H1 (cell line): ENCODE data around the gene CFAP53. TPM values are rescaled to one million over a fixed set of nuclear protein-coding genes. Genes with fewer than 3 reads are reported as not detected.

ENCODE experiments used
- CTCF ChIA-PET: fragments of 300-600 bp; sonication (Branson Sonifier 250); formaldehyde crosslinking; loops from one replicate; lab custom pipeline; 2021; ENCODE audit not compliant: partially characterized antibody; lab: Charles Lee
- POLR2A ChIA-PET: fragments of 300-600 bp; sonication (Branson Sonifier 250); formaldehyde crosslinking; loops from one replicate; lab custom pipeline; 2021; ENCODE audit warnings: inconsistent platforms; ENCODE audit not compliant: partially characterized antibody; lab: Charles Lee
- DNase-seq, 2 experiments: peaks; one replicate each; pipeline versions ENCODE4 v3.0.0 to v3.0.0-alpha.2; 2010 to 2022; ENCODE audit warnings: low spot score in 2 of 2, low read depth in 1 of 2, mixed read lengths in 1 of 2
- FAIRE-seq: peaks from 2 replicates; lab custom pipeline; 2011; peaks lifted over from hg19 to GRCh38; lab: Jason Lieb, UNC
- H2AFZ ChIP-seq: 2 replicates; pipeline ENCODE4 v1.8.1; 2012; ENCODE audit warnings: low read length, inconsistent platforms
- H2AK5ac ChIP-seq: 2 replicates; pipeline ENCODE4 v1.6.1; 2013; ENCODE audit warnings: low read depth, low read length
- H2BK120ac ChIP-seq: replicated peaks from 2 replicates; pipeline ENCODE3; 2013; ENCODE audit warnings: low read depth, low read length, inconsistent platforms
- H2BK12ac ChIP-seq: 2 replicates; pipeline ENCODE4 v1.6.1; 2013; ENCODE audit warnings: low read depth, low read length
- H2BK15ac ChIP-seq: 2 replicates; pipeline ENCODE4 v1.6.1; 2013; ENCODE audit warnings: low read length
- H2BK20ac ChIP-seq: 2 replicates; pipeline ENCODE4 v1.6.1; 2013; ENCODE audit warnings: low read length
- H2BK5ac ChIP-seq: 2 replicates; pipeline ENCODE4 v1.6.1; 2013; ENCODE audit warnings: low read depth, low read length
- H3K14ac ChIP-seq: 2 replicates; pipeline ENCODE4 v1.6.1; 2013; ENCODE audit warnings: inconsistent platforms; ENCODE audit not compliant: insufficient read length
- H3K18ac ChIP-seq: 2 replicates; pipeline ENCODE4 v1.6.1; 2013; ENCODE audit warnings: low read length; ENCODE audit errors: extremely low read depth
- H3K23ac ChIP-seq: 2 replicates; pipeline ENCODE4 v1.6.1; 2013; ENCODE audit warnings: inconsistent platforms; ENCODE audit not compliant: insufficient read length
- H3K23me2 ChIP-seq: 2 replicates; pipeline ENCODE4 v1.6.1; 2013; ENCODE audit warnings: low read depth, low read length
- H3K27ac ChIP-seq: 2 replicates; pipeline ENCODE4 v1.6.1; 2011; ENCODE audit warnings: low read depth, low read length, inconsistent platforms
- H3K27me3 ChIP-seq, 4 experiments: replicated peaks in 1 of 4; 1 replicate in 1 of 4; 2 replicates in 3 of 4; pipeline versions ENCODE4 v1.6.1 to v1.8.1; 2011 to 2013; ENCODE audit warnings: low read length in 3 of 4, mild to moderate bottlenecking in 3 of 4, inconsistent platforms in 2 of 4, mixed read lengths in 2 of 4, moderate library complexity in 1 of 4; ENCODE audit not compliant: control insufficient read depth in 3 of 4, insufficient read depth in 3 of 4; ENCODE audit errors: extremely low read depth in 1 of 4
- H3K36me3 ChIP-seq, 4 experiments: 2 replicates each; pipeline versions ENCODE4 v1.6.1 to v1.8.1; 2011 to 2013; ENCODE audit warnings: mild to moderate bottlenecking in 4 of 4, low read length in 3 of 4, moderate library complexity in 2 of 4, control low read depth in 1 of 4, inconsistent platforms in 1 of 4; ENCODE audit not compliant: insufficient read depth in 4 of 4, control insufficient read depth in 2 of 4
- H3K4ac ChIP-seq: replicated peaks from 2 replicates; pipeline ENCODE3; 2013; ENCODE audit warnings: low read length, low read depth, mixed read lengths, inconsistent platforms; ENCODE audit not compliant: insufficient read length
- H3K4me1 ChIP-seq, 4 experiments: replicated peaks in 1 of 4; 1 replicate in 1 of 4; 2 replicates in 3 of 4; pipeline versions ENCODE4 v1.6.1 to v1.8.1; 2011 to 2013; ENCODE audit warnings: low read length in 3 of 4, inconsistent platforms in 2 of 4, mixed read lengths in 1 of 4; ENCODE audit not compliant: insufficient read depth in 4 of 4, control insufficient read depth in 3 of 4
- H3K4me2 ChIP-seq, 2 experiments: 2 replicates each; pipeline versions ENCODE4 v1.6.1 to v1.8.1; 2011 to 2013; ENCODE audit warnings: low read depth in 2 of 2, low read length in 2 of 2, control low read depth in 1 of 2, inconsistent platforms in 1 of 2, mild to moderate bottlenecking in 1 of 2; ENCODE audit not compliant: insufficient read depth in 1 of 2
- H3K4me3 ChIP-seq, 4 experiments: fragments of 200-600, 300-600 bp in 1 of 4; sonication (generic), shearing (Covaris generic), sonication (Bioruptor Twin) in 1 of 4; 2 replicates each; pipeline versions ENCODE4 v1.5.1 to v1.8.1; 2011 to 2016; ENCODE audit warnings: low read length in 4 of 4, low read depth in 3 of 4, control low read depth in 2 of 4, inconsistent platforms in 2 of 4, mild to moderate bottlenecking in 2 of 4, mixed read lengths in 1 of 4, moderate library complexity in 1 of 4; ENCODE audit not compliant: insufficient read depth in 2 of 4; ENCODE audit errors: extremely low read depth in 1 of 4
- H3K56ac ChIP-seq: replicated peaks from 2 replicates; pipeline ENCODE3; 2013; ENCODE audit warnings: low read depth, mild to moderate bottlenecking, mixed read lengths, low read length, inconsistent platforms; ENCODE audit not compliant: insufficient read length
- H3K79me1 ChIP-seq: 2 replicates; pipeline ENCODE4 v1.6.1; 2013; ENCODE audit warnings: low read depth, low read length, control low read depth
- H3K79me2 ChIP-seq, 2 experiments: 2 replicates each; pipeline versions ENCODE4 v1.6.1 to v1.8.1; 2012 to 2013; ENCODE audit warnings: low read length in 2 of 2, mild to moderate bottlenecking in 2 of 2, inconsistent platforms in 1 of 2; ENCODE audit not compliant: insufficient read depth in 2 of 2, control insufficient read depth in 1 of 2
- H3K9ac ChIP-seq, 4 experiments: replicated peaks in 1 of 4; 1 replicate in 1 of 4; 2 replicates in 3 of 4; pipeline versions ENCODE4 v1.6.1 to v1.8.1; 2011 to 2013; ENCODE audit warnings: low read depth in 3 of 4, low read length in 3 of 4, control low read depth in 2 of 4, mild to moderate bottlenecking in 2 of 4, moderate library complexity in 2 of 4, inconsistent platforms in 1 of 4; ENCODE audit errors: extremely low read depth in 1 of 4
- H3K9me3 ChIP-seq, 2 experiments: 2 replicates each; pipeline versions ENCODE4 v1.6.1 to v1.8.1; 2012 to 2013; ENCODE audit warnings: mild to moderate bottlenecking in 2 of 2, moderate library complexity in 2 of 2, control low read depth in 1 of 2, inconsistent platforms in 1 of 2, low read depth in 1 of 2, low read length in 1 of 2, mixed read lengths in 1 of 2; ENCODE audit not compliant: insufficient read depth in 2 of 2
- H4K20me1 ChIP-seq, 2 experiments: replicated peaks in 1 of 2; 2 replicates each; pipeline versions ENCODE3 to v1.8.1; 2011 to 2013; ENCODE audit warnings: inconsistent platforms in 2 of 2, low read length in 2 of 2, mild to moderate bottlenecking in 1 of 2; ENCODE audit not compliant: insufficient read depth in 2 of 2, control insufficient read depth in 1 of 2
- H4K5ac ChIP-seq: 2 replicates; pipeline ENCODE4 v1.6.1; 2013; ENCODE audit warnings: low read length, low read depth, mixed read lengths, inconsistent platforms; ENCODE audit not compliant: insufficient read length
- H4K8ac ChIP-seq: 2 replicates; pipeline ENCODE4 v1.8.0; 2013; ENCODE audit warnings: mild to moderate bottlenecking, moderate library complexity, low read length, inconsistent platforms; ENCODE audit not compliant: insufficient read depth; ENCODE audit errors: extremely low read depth
- H4K91ac ChIP-seq: replicated peaks from 2 replicates; pipeline ENCODE3; 2013; ENCODE audit warnings: low read length, mixed read lengths, inconsistent platforms; ENCODE audit not compliant: insufficient read length
- ASH2L ChIP-seq: fragments of 200-600, 300-600 bp; sonication (generic); IDR thresholded peaks from one replicate; pipeline ENCODE4 v1.7.1; 2017; ENCODE audit warnings: low read length
- CBX5 ChIP-seq: fragments of 300-800, 300-1000 bp; sonication (generic); IDR thresholded peaks from 2 replicates; pipeline ENCODE4 v1.7.1; 2016; ENCODE audit warnings: antibody characterized with exemption, low read length, low read depth
- CHD1 ChIP-seq: IDR thresholded peaks from 2 replicates; pipeline ENCODE4 v1.6.1; 2012; ENCODE audit warnings: low read depth, low read length, improper control_type of control experiment
- FOSL1 ChIP-seq: IDR thresholded peaks from 2 replicates; pipeline ENCODE4 v1.6.1; 2011; ENCODE audit warnings: mild to moderate bottlenecking, low read depth, low read length, moderate library complexity; ENCODE audit not compliant: insufficient read depth
- JUND ChIP-seq: IDR thresholded peaks from 2 replicates; pipeline ENCODE4 v1.6.1; 2011; ENCODE audit warnings: mild to moderate bottlenecking, improper control_type of control experiment, low read length
- KDM1A ChIP-seq: fragments of 200-600, 300-600 bp; sonication (generic); IDR thresholded peaks from 2 replicates; pipeline ENCODE4 v1.7.1; 2016; ENCODE audit warnings: mild to moderate bottlenecking, low read length, borderline replicate concordance
- KDM4A ChIP-seq: IDR thresholded peaks from one replicate; pipeline ENCODE4 v1.7.1; 2012; ENCODE audit warnings: low read depth, mild to moderate bottlenecking, moderate library complexity, low read length, inconsistent platforms; ENCODE audit not compliant: severe bottlenecking
- POLR2A ChIP-seq, 2 experiments: IDR thresholded peaks; 1 replicate in 1 of 2; 2 replicates in 1 of 2; pipeline ENCODE4 v1.6.1; 2011; ENCODE audit warnings: low read depth in 2 of 2, low read length in 2 of 2, mild to moderate bottlenecking in 2 of 2; ENCODE audit errors: control extremely low read depth in 1 of 2
- RNF2 ChIP-seq: fragments of 200-900, 300-1000 bp; sonication (generic); IDR thresholded peaks from 2 replicates; pipeline ENCODE4 v1.7.1; 2016; ENCODE audit warnings: borderline replicate concordance, low read depth, mild to moderate bottlenecking, antibody characterized with exemption, low read length; ENCODE audit not compliant: poor library complexity, severe bottlenecking; ENCODE audit errors: missing control alignments
- SP1 ChIP-seq: IDR thresholded peaks from 2 replicates; pipeline ENCODE4 v1.6.1; 2011; ENCODE audit warnings: low read depth, low read length
- TAF7 ChIP-seq: optimal IDR thresholded peaks from 2 replicates; pipeline ENCODE3; 2011; ENCODE audit warnings: low read depth, mild to moderate bottlenecking, inconsistent platforms, low read length, moderate library complexity, borderline replicate concordance
- USF2 ChIP-seq: IDR thresholded peaks from 2 replicates; pipeline ENCODE4 v1.6.1; 2011; ENCODE audit warnings: low read length, improper control_type of control experiment
- WGBS, 2 experiments: shearing (Covaris generic) in 1 of 2; methylation state at CpG; one replicate each; pipeline versions ENCODE4 v1.1.6 to v1.1.7; 2013 to 2015; ENCODE audit warnings: low lambda C conversion rate in 2 of 2, mixed read lengths in 2 of 2, inconsistent platforms in 1 of 2, low coverage in 1 of 2, missing lambda C conversion rate in 1 of 2; ENCODE audit not compliant: insufficient replicate concordance in 2 of 2, insufficient coverage in 1 of 2, insufficient read length in 1 of 2; ENCODE audit errors: extremely low coverage in 1 of 2, missing lambda C conversion rate in 1 of 2; 5-methylcytosine and 5-hydroxymethylcytosine counted together
- polyA plus RNA-seq, 7 experiments: library from polyadenylated mRNA; depleted of rRNA in 3 of 7; stranded (reverse) in 5 of 7; unstranded in 2 of 7; fragments of >200 nt in 5 of 7; fragments of 200-250 nt in 2 of 7; gene quantifications; 1 replicate in 5 of 7; 2 replicates in 1 of 7; 4 replicates in 1 of 7; pipeline versions ENCODE4 v1.2.1 to v1.2.3, GENCODE V29; 2011 to 2013; ENCODE audit warnings: missing spikeins in 2 of 7, mixed read lengths in 2 of 7
- total RNA-seq: library from RNA; stranded (reverse); fragmentation: NEBNext Ultra II Directional; extraction: Animal tissue kit (Norgen Biotek cat#: 25700); gene quantifications from 2 replicates; pipeline ENCODE4 v1.2.1, GENCODE V29; 2021

The CFAP53 gene
- total and polyA plus RNA-seq, 2 of the 8 experiments (the other 6 are each of a cell fraction or from before 2014, with no cell fraction given) = 0.08 to 0.30 TPM

GRCh38 chr18:50199346-50199855 is 66.9 kb downstream of the CFAP53 start:
- no peak overlapping the region for H3K4ac ChIP-seq
- H2BK5ac ChIP-seq = no peak overlapping the region
- H2BK12ac ChIP-seq = no peak overlapping the region
- H3K9ac ChIP-seq = no peak overlapping the region
- H3K36me3 ChIP-seq = no peaks in the 10 kb centered on the region
- no peaks in the 10 kb centered on the region for H4K20me1 ChIP-seq
- no peak overlapping the region for H4K91ac ChIP-seq
- no peak overlapping the region for H3K27ac ChIP-seq
- H2BK15ac ChIP-seq = no peak overlapping the region
- H3K4me2 ChIP-seq = no peak overlapping the region
- no peaks in the 10 kb centered on the region for H3K79me1 ChIP-seq
- H4K8ac ChIP-seq = no peak overlapping the region
- no peaks in the 10 kb centered on the region for H3K9me3 ChIP-seq
- no peak overlapping the region for H3K18ac ChIP-seq
- H3K23ac ChIP-seq = no peak overlapping the region
- H3K14ac ChIP-seq = no peak overlapping the region
- CTCF ChIA-PET = no interaction called here
- no peaks in the 10 kb centered on the region for H3K79me2 ChIP-seq
- no peak overlapping the region for H2AK5ac ChIP-seq
- WGBS, 2 experiments = 88% methylated on average over 5 of the region's 5 CpGs; no CpG with 5 or more reads in 1 of the 2 experiments
- POLR2A ChIA-PET = no interaction called here
- peaks cover 5 to 23% (median 15%) of the 10 kb centered on the region in 4 experiments for H3K27me3 ChIP-seq
- FAIRE-seq = no peak
- H3K4me1 ChIP-seq = no peaks in the 10 kb centered on the region; a peak in 1 of 7 replicates
- H2AFZ ChIP-seq = no peak overlapping the region
- H3K23me2 ChIP-seq = peaks cover 6% of the 10 kb centered on the region; the same call in 1 of the 2 replicates
- no peak overlapping the region for H3K56ac ChIP-seq
- no peak overlapping the region for H4K5ac ChIP-seq
- no peak for DNase-seq
- H2BK20ac ChIP-seq = no peak overlapping the region
- H3K4me3 ChIP-seq = no peak overlapping the region
- H2BK120ac ChIP-seq = no peak overlapping the region
- TF ChIP-seq RNF2 (no peak), CBX5 (no peak), CHD1 (no peak), POLR2A (IDR thresholded peaks at IDR 0.05; ENCODE audit: control extremely low read depth in 1 of 2, low read depth in 2 of 2, low read length in 2 of 2) (no peak), JUND (no peak), KDM1A (no peak), ASH2L (no peak), TAF7 (no peak), FOSL1 (no peak), SP1 (no peak), USF2 (no peak), KDM4A (no peak)
